HL-60 (cell line): Measurements from ENCODE around the gene B3GAT2.

Source experiments
- POLR2AphosphoS5 ChIP-seq: IDR thresholded peaks from 2 replicates; pipeline ENCODE4 v1.6.1; 2012; ENCODE audit warnings: low read depth
- TF ChIP-seq, protein P1 (sequence below): IDR thresholded peaks from one replicate; pipeline ENCODE4 v1.5.1; 2011; ENCODE audit warnings: low read length, control low read depth, inconsistent platforms; ENCODE audit not compliant: insufficient read depth

DNA sequence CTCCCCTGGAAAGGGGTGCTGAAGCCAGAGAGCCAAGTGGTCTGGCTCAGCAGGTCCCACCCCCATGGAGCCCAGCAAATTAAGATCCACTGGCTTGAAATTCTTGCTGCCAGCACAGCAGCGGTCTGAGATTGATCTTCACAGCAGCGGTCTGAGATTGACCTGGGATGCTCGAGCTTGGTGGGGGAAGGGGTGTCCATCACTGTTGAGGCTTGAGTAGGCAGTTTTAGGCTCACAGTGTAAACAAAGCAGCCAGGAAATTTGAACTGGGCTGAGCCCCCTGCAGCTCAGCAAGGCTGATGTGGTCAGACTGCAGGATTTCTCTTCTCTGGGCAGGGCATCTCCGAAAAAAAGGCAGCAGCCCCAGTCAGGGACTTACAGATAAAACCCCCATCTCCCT lies 41.3 kb upstream of the B3GAT2 start:
- TF ChIP-seq, protein P1, sequence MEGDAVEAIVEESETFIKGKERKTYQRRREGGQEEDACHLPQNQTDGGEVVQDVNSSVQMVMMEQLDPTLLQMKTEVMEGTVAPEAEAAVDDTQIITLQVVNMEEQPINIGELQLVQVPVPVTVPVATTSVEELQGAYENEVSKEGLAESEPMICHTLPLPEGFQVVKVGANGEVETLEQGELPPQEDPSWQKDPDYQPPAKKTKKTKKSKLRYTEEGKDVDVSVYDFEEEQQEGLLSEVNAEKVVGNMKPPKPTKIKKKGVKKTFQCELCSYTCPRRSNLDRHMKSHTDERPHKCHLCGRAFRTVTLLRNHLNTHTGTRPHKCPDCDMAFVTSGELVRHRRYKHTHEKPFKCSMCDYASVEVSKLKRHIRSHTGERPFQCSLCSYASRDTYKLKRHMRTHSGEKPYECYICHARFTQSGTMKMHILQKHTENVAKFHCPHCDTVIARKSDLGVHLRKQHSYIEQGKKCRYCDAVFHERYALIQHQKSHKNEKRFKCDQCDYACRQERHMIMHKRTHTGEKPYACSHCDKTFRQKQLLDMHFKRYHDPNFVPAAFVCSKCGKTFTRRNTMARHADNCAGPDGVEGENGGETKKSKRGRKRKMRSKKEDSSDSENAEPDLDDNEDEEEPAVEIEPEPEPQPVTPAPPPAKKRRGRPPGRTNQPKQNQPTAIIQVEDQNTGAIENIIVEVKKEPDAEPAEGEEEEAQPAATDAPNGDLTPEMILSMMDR: no peak
- no peak for TF ChIP-seq POLR2AphosphoS5
